ENCODE results near the gene NCBP2L.

The NCBP2L gene

GRCh38 chrX:107818900-107819521 is 41.5 kb downstream of the NCBP2L start:
- DNase-seq, result peak; percentile 2

GRCh38 chrX:107823042-107823441 is 45.5 kb downstream of the NCBP2L start:
- no peak for DNase-seq

GRCh38 chrX:107823456-107823855 is 45.9 kb downstream of the NCBP2L start:
- no peak for DNase-seq

GRCh38 chrX:107825698-107826237 is 48.2 kb downstream of the NCBP2L start, which contains the start of gene MID2:
Gene MID2, plus strand, starts transcription at chrX:107825866. Its CDS starts 561 bp downstream, at chrX:107826427.
- no peak for DNase-seq

GRCh38 chrX:107826238-107827029 is 48.9 kb downstream of the NCBP2L start:
- no peak for DNase-seq

GRCh38 chrX:107827030-107827831 is 49.7 kb downstream of the NCBP2L start:
- DNase-seq, result no peak

- DNase-seq, result no peak
Observed at GRCh38 chrX:107827852-107828251, 50.3 kb downstream of the NCBP2L start.

- no peak for DNase-seq
Observed at GRCh38 chrX:107829878-107830277, 52.3 kb downstream of the NCBP2L start.

- DNase-seq, result no peak
Observed at GRCh38 chrX:107831071-107831730, 53.7 kb downstream of the NCBP2L start.

GRCh38 chrX:107834275-107835201 is 57.0 kb downstream of the NCBP2L start:
- DNase-seq, result no peak

- no peak for DNase-seq
Observed at GRCh38 chrX:107836958-107837357, 59.4 kb downstream of the NCBP2L start.

- no peak for DNase-seq
Observed at GRCh38 chrX:107840971-107841370, 63.4 kb downstream of the NCBP2L start.

- no peak for DNase-seq
Observed at GRCh38 chrX:107842715-107843400, 65.3 kb downstream of the NCBP2L start.
